ENCODE measurements around the gene PRRT3. TPM values are rescaled to one million over a fixed set of nuclear protein-coding genes. Genes with fewer than 3 reads are reported as not detected.
"Not testable (repeated sequence)": the region's sequence is repeated elsewhere in the genome, so short reads cannot be mapped to it uniquely, and the experiment has no call there.

Gene PRRT3
- total and polyA plus RNA-seq, 4 donors = 3.8 to 15.5 (median 8.1) TPM

- no peak for DNase-seq (ENCODE audit: low read depth in 4 of 6, low spot score in 6 of 6)
- Histone ChIP-seq H3K4me1 (ENCODE audit: control insufficient read depth, insufficient read depth, low read length) (peaks cover 7% of the 10 kb centered on the region), H3K27ac (ENCODE audit: low read depth, low read length) (no peak overlapping the region), H3K27me3 (ENCODE audit: control insufficient read depth, insufficient read depth, low read length) (no peaks in the 10 kb centered on the region), H3K4me3 (ENCODE audit: low read depth, low read length) (no peak overlapping the region), H3K9me3 (ENCODE audit: control insufficient read depth, insufficient read depth, low read length) (no peaks in the 10 kb centered on the region), H3K36me3 (ENCODE audit: control insufficient read depth, insufficient read depth, low read length) (no peaks in the 10 kb centered on the region)
- WGBS (ENCODE audit: insufficient coverage) = 93% methylated on average over 5 of the region's 5 CpGs
These were observed 50.2 kb downstream of the PRRT3 start for GRCh38 chr3:9901967-9902366.

GRCh38 chr3:9900965-9901415 lies 51.2 kb downstream of the PRRT3 start:
- H3K27me3 ChIP-seq (ENCODE audit: control insufficient read depth, insufficient read depth, low read length); H3K4me3 ChIP-seq (ENCODE audit: low read depth, low read length); H3K4me1 ChIP-seq (ENCODE audit: control insufficient read depth, insufficient read depth, low read length); H3K9me3 ChIP-seq (ENCODE audit: control insufficient read depth, insufficient read depth, low read length); H3K36me3 ChIP-seq (ENCODE audit: control insufficient read depth, insufficient read depth, low read length); H3K27ac ChIP-seq (ENCODE audit: low read depth, low read length); DNase-seq (ENCODE audit: low read depth in 4 of 6, low spot score in 6 of 6): not testable (repeated sequence)
- WGBS (ENCODE audit: insufficient coverage) = 100% methylated on average over 5 of the region's 6 CpGs

GRCh38 chr3:9899289-9899791 lies 52.9 kb downstream of the PRRT3 start:
- H3K36me3 ChIP-seq (ENCODE audit: control insufficient read depth, insufficient read depth, low read length) = no peaks in the 10 kb centered on the region
- no peaks in the 10 kb centered on the region for H3K27me3 ChIP-seq (ENCODE audit: control insufficient read depth, insufficient read depth, low read length)
- H3K9me3 ChIP-seq (ENCODE audit: control insufficient read depth, insufficient read depth, low read length) = no peaks in the 10 kb centered on the region
- no peak for DNase-seq (ENCODE audit: low read depth in 4 of 6, low spot score in 6 of 6)
- no peak overlapping the region for H3K27ac ChIP-seq (ENCODE audit: low read depth, low read length)
- whole genome bisulfite sequencing (ENCODE audit: insufficient coverage) = 74% methylated on average over 3 of the region's 3 CpGs
- peaks cover 7% of the 10 kb centered on the region for H3K4me1 ChIP-seq (ENCODE audit: control insufficient read depth, insufficient read depth, low read length)
- no peak overlapping the region for H3K4me3 ChIP-seq (ENCODE audit: low read depth, low read length)

- no peaks in the 10 kb centered on the region for H3K27me3 ChIP-seq (ENCODE audit: control insufficient read depth, insufficient read depth, low read length)
- H3K4me1 ChIP-seq (ENCODE audit: control insufficient read depth, insufficient read depth, low read length) = peaks cover 7% of the 10 kb centered on the region
- H3K9me3 ChIP-seq (ENCODE audit: control insufficient read depth, insufficient read depth, low read length) = no peaks in the 10 kb centered on the region
- H3K4me3 ChIP-seq (ENCODE audit: low read depth, low read length) = no peak overlapping the region
- no peak for DNase-seq (ENCODE audit: low read depth in 4 of 6, low spot score in 6 of 6)
- no peaks in the 10 kb centered on the region for H3K36me3 ChIP-seq (ENCODE audit: control insufficient read depth, insufficient read depth, low read length)
- WGBS (ENCODE audit: insufficient coverage) = 74% methylated on average over 5 of the region's 8 CpGs
- H3K27ac ChIP-seq (ENCODE audit: low read depth, low read length) = no peak overlapping the region
These were observed 53.6 kb downstream of the PRRT3 start for GRCh38 chr3:9898467-9899241.

- 83% methylated on average over 3 of the region's 4 CpGs for WGBS (ENCODE audit: insufficient coverage)
- H3K4me3 ChIP-seq (ENCODE audit: low read depth, low read length) = no peak overlapping the region
- peak in 1 of 6 donors; percentile 40 for DNase-seq (ENCODE audit: low read depth in 4 of 6, low spot score in 6 of 6)
- H3K9me3 ChIP-seq (ENCODE audit: control insufficient read depth, insufficient read depth, low read length) = no peaks in the 10 kb centered on the region
- peaks cover 6% of the 10 kb centered on the region for H3K36me3 ChIP-seq (ENCODE audit: control insufficient read depth, insufficient read depth, low read length)
- H3K4me1 ChIP-seq (ENCODE audit: control insufficient read depth, insufficient read depth, low read length) = peaks cover 3% of the 10 kb centered on the region
- no peak overlapping the region for H3K27ac ChIP-seq (ENCODE audit: low read depth, low read length)
- no peaks in the 10 kb centered on the region for H3K27me3 ChIP-seq (ENCODE audit: control insufficient read depth, insufficient read depth, low read length)
These were observed 54.5 kb downstream of the PRRT3 start for GRCh38 chr3:9897408-9898372.

- not testable (repeated sequence) for DNase-seq (ENCODE audit: low read depth in 4 of 6, low spot score in 6 of 6); H3K27me3 ChIP-seq (ENCODE audit: control insufficient read depth, insufficient read depth, low read length); H3K9me3 ChIP-seq (ENCODE audit: control insufficient read depth, insufficient read depth, low read length); H3K4me1 ChIP-seq (ENCODE audit: control insufficient read depth, insufficient read depth, low read length); H3K36me3 ChIP-seq (ENCODE audit: control insufficient read depth, insufficient read depth, low read length); H3K4me3 ChIP-seq (ENCODE audit: low read depth, low read length); H3K27ac ChIP-seq (ENCODE audit: low read depth, low read length)
- WGBS (ENCODE audit: insufficient coverage) = 94% methylated on average over 8 of the region's 10 CpGs
These were observed 55.3 kb downstream of the PRRT3 start for GRCh38 chr3:9896755-9897407.

GRCh38 chr3:9895715-9896114 lies 56.5 kb downstream of the PRRT3 start:
- not testable (repeated sequence) for H3K4me3 ChIP-seq (ENCODE audit: low read depth, low read length); H3K4me1 ChIP-seq (ENCODE audit: control insufficient read depth, insufficient read depth, low read length); H3K27me3 ChIP-seq (ENCODE audit: control insufficient read depth, insufficient read depth, low read length); H3K9me3 ChIP-seq (ENCODE audit: control insufficient read depth, insufficient read depth, low read length); DNase-seq (ENCODE audit: low read depth in 4 of 6, low spot score in 6 of 6); H3K27ac ChIP-seq (ENCODE audit: low read depth, low read length); H3K36me3 ChIP-seq (ENCODE audit: control insufficient read depth, insufficient read depth, low read length)
- WGBS (ENCODE audit: insufficient coverage) = 93% methylated on average over 3 of the region's 3 CpGs

All from spinal cord (tissue), 10 donors.